Keratinocyte (primary cell): ENCODE measurements around the gene PWWP2A. TPM values are rescaled to one million over a fixed set of nuclear protein-coding genes. Genes with fewer than 3 reads are reported as not detected.

ENCODE experiments used
- DNase-seq: peaks from one replicate; pipeline ENCODE4 v3.0.0-alpha.2; 2011; ENCODE audit warnings: low read depth, missing footprints, low spot score
- FAIRE-seq: peaks from 2 replicates; lab custom pipeline; 2011; peaks lifted over from hg19 to GRCh38; lab: Jason Lieb, UNC
- H2AFZ ChIP-seq: 2 replicates; pipeline ENCODE4 v1.6.0; 2012; ENCODE audit warnings: low read length, control low read depth, inconsistent platforms; ENCODE audit not compliant: control insufficient read depth
- H3K27ac ChIP-seq: 2 replicates; pipeline ENCODE4 v1.5.1; 2011; ENCODE audit warnings: low read length; ENCODE audit not compliant: control insufficient read depth, insufficient read depth
- H3K27me3 ChIP-seq: 3 replicates; pipeline ENCODE4 v1.6.0; 2011; ENCODE audit warnings: low read length; ENCODE audit not compliant: control insufficient read depth, insufficient read depth; ENCODE audit errors: extremely low read depth
- H3K36me3 ChIP-seq, 2 experiments: 2 replicates in 1 of 2; 3 replicates in 1 of 2; pipeline ENCODE4 v1.5.1; 2011; ENCODE audit warnings: low read length in 2 of 2, mild to moderate bottlenecking in 1 of 2; ENCODE audit not compliant: control insufficient read depth in 2 of 2, insufficient read depth in 2 of 2; ENCODE audit errors: extremely low read depth in 1 of 2
- H3K4me1 ChIP-seq: 3 replicates; pipeline ENCODE4 v1.5.1; 2011; ENCODE audit warnings: low read length; ENCODE audit not compliant: control insufficient read depth, insufficient read depth; ENCODE audit errors: extremely low read depth
- H3K4me2 ChIP-seq: 3 replicates; pipeline ENCODE4 v1.6.0; 2011; ENCODE audit warnings: low read depth, low read length; ENCODE audit not compliant: control insufficient read depth, insufficient read depth; ENCODE audit errors: extremely low read depth
- H3K4me3 ChIP-seq, 3 experiments: fragments of 200-600 bp in 1 of 3; sonication (generic) in 1 of 3; 2 replicates in 2 of 3; 3 replicates in 1 of 3; pipeline ENCODE4 v1.5.1; 2011 to 2016; ENCODE audit warnings: low read length in 3 of 3, mild to moderate bottlenecking in 3 of 3, control low read depth in 2 of 3, inconsistent platforms in 1 of 3, low read depth in 1 of 3, mixed read lengths in 1 of 3, mixed run types in 1 of 3, moderate library complexity in 1 of 3; ENCODE audit not compliant: control insufficient read depth in 2 of 3, insufficient read depth in 2 of 3; ENCODE audit errors: extremely low read depth in 1 of 3
- H3K79me2 ChIP-seq: 2 replicates; pipeline ENCODE4 v1.6.0; 2012; ENCODE audit warnings: low read length; ENCODE audit not compliant: control insufficient read depth, insufficient read depth
- H3K9ac ChIP-seq: 3 replicates; pipeline ENCODE4 v1.6.0; 2011; ENCODE audit warnings: low read length; ENCODE audit not compliant: control insufficient read depth, insufficient read depth; ENCODE audit errors: extremely low read depth
- H3K9me1 ChIP-seq: 3 replicates; pipeline ENCODE4 v1.6.0; 2011; ENCODE audit warnings: low read length; ENCODE audit not compliant: control insufficient read depth, insufficient read depth; ENCODE audit errors: extremely low read depth
- H3K9me3 ChIP-seq: 2 replicates; pipeline ENCODE4 v1.5.1; 2012; ENCODE audit warnings: low read depth, low read length; ENCODE audit not compliant: control insufficient read depth
- H4K20me1 ChIP-seq: 3 replicates; pipeline ENCODE4 v1.6.0; 2011; ENCODE audit warnings: low read length; ENCODE audit not compliant: control insufficient read depth, insufficient read depth; ENCODE audit errors: extremely low read depth
- EZH2 ChIP-seq: IDR thresholded peaks from one replicate; pipeline ENCODE4 v1.6.1; 2012; ENCODE audit warnings: inconsistent platforms, mild to moderate bottlenecking, low read length, moderate library complexity
- dilution Hi-C: fragments of 300-500 bp; cut with MboI; formaldehyde crosslinking; loops from one replicate; pipeline ENCODE4 v1.7.0; 2020; ENCODE audit warnings: low sequenced_read_pairs; ENCODE audit not compliant: extremely low pct_ligation_motif_present
- polyA plus RNA-seq, 5 experiments: library from polyadenylated mRNA; depleted of rRNA in 3 of 5; stranded (reverse) in 3 of 5; stranded (forward) in 1 of 5; unstranded in 1 of 5; fragments of >200 nt; gene quantifications; 1 replicate in 1 of 5; 2 replicates in 3 of 5; 3 replicates in 1 of 5; pipeline versions ENCODE4 v1.2.1 to v1.2.3, GENCODE V29; 2011 to 2012; ENCODE audit warnings: missing spikeins in 2 of 5, low read depth in 1 of 5, low replicate concordance in 1 of 5
- TF ChIP-seq, protein P1 (sequence below), 3 experiments: IDR thresholded peaks in 1 of 3; conservative IDR thresholded peaks in 1 of 3; optimal IDR thresholded peaks in 1 of 3; 2 replicates in 2 of 3; 3 replicates in 1 of 3; pipeline versions ENCODE3 to v1.5.1; 2011; ENCODE audit warnings: low read length in 3 of 3, mild to moderate bottlenecking in 3 of 3, moderate library complexity in 2 of 3, control low read depth in 1 of 3, inconsistent platforms in 1 of 3; ENCODE audit not compliant: insufficient read depth in 2 of 3; ENCODE audit errors: extremely low read depth in 1 of 3

The PWWP2A gene
- polyA plus RNA-seq, 1 donor (not counting 4 experiments of a cell fraction or from before 2014, with no cell fraction given): 13.1 TPM

DNA sequence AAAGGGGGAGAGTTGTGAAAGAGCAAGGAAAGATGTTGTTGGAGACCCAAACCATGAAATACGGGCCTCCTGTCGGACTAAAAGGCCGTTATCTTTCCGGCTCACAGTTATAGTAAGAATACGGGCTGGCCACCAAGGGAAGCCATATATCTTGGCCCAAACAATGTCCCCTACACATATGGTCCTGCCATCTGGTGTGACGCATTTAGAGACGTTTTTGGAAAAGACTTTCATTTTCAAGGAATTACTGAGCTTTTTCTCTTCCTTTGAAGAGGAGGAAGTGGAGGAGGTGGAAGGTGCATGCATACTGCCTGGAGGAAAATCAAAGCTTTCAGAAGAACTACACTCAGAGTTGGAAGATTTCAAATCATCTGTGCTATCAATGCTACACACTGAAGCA, 26.7 kb downstream of the PWWP2A start:
- TF ChIP-seq, protein P1, sequence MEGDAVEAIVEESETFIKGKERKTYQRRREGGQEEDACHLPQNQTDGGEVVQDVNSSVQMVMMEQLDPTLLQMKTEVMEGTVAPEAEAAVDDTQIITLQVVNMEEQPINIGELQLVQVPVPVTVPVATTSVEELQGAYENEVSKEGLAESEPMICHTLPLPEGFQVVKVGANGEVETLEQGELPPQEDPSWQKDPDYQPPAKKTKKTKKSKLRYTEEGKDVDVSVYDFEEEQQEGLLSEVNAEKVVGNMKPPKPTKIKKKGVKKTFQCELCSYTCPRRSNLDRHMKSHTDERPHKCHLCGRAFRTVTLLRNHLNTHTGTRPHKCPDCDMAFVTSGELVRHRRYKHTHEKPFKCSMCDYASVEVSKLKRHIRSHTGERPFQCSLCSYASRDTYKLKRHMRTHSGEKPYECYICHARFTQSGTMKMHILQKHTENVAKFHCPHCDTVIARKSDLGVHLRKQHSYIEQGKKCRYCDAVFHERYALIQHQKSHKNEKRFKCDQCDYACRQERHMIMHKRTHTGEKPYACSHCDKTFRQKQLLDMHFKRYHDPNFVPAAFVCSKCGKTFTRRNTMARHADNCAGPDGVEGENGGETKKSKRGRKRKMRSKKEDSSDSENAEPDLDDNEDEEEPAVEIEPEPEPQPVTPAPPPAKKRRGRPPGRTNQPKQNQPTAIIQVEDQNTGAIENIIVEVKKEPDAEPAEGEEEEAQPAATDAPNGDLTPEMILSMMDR (optimal IDR thresholded peaks at IDR 0.05 in 1 of 3, IDR thresholded peaks at IDR 0.05 in 1 of 3, conservative IDR thresholded peaks at IDR 0.05 in 1 of 3; ENCODE audit: extremely low read depth in 1 of 3, insufficient read depth in 2 of 3, low read length in 3 of 3): no peak
- no peak for TF ChIP-seq EZH2
- no peaks in the 10 kb centered on the region for H4K20me1 ChIP-seq
- H3K27me3 ChIP-seq: no peaks in the 10 kb centered on the region
- DNase-seq (no peak), FAIRE-seq (no peak)
- no peak overlapping the region for H3K27ac ChIP-seq
- H3K79me2 ChIP-seq: peaks cover 9% of the 10 kb centered on the region
- H3K4me3 ChIP-seq: no peak overlapping the region
- no peaks in the 10 kb centered on the region for H3K9me1 ChIP-seq
- H3K4me2 ChIP-seq: no peak overlapping the region
- no peaks in the 10 kb centered on the region for H3K9me3 ChIP-seq
- H3K9ac ChIP-seq: no peak overlapping the region
- dilution Hi-C loops: no loop called here
- H3K4me1 ChIP-seq: no peaks in the 10 kb centered on the region
- no peak overlapping the region for H2AFZ ChIP-seq
- peaks cover 6 to 7% of the 10 kb centered on the region in 2 experiments for H3K36me3 ChIP-seq

DNA sequence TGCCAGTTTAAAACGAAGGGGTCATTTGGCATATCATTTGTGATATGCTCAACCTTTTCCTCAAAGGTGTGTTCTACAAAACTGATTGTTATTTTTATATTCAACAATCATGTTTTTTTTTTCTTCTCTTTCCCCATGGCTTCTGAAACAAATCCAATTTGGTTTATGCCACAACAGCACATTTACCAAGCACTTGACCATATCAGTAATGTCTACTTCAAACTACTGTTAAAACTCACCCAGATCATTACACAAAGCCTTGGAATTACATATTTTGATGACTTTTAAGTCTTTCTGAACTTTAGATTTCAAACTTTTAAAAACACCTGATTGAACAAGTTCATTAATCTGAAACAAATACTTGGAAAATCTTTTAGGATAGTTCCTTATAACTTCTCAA, 29.2 kb downstream of the PWWP2A start:
- H3K9ac ChIP-seq: no peak overlapping the region
- no peak overlapping the region for H2AFZ ChIP-seq
- H4K20me1 ChIP-seq: no peaks in the 10 kb centered on the region
- no peaks in the 10 kb centered on the region for H3K9me3 ChIP-seq
- H3K4me1 ChIP-seq: no peaks in the 10 kb centered on the region
- H3K4me3 ChIP-seq: no peak overlapping the region
- FAIRE-seq (no peak), DNase-seq (no peak)
- H3K79me2 ChIP-seq: no peaks in the 10 kb centered on the region
- H3K27me3 ChIP-seq: no peaks in the 10 kb centered on the region
- peaks cover 6 to 7% of the 10 kb centered on the region in 2 experiments for H3K36me3 ChIP-seq
- TF ChIP-seq EZH2: no peak
- TF ChIP-seq, protein P1 (optimal IDR thresholded peaks at IDR 0.05 in 1 of 3, IDR thresholded peaks at IDR 0.05 in 1 of 3, conservative IDR thresholded peaks at IDR 0.05 in 1 of 3; ENCODE audit: extremely low read depth in 1 of 3, insufficient read depth in 2 of 3, low read length in 3 of 3): no peak
- no peak overlapping the region for H3K27ac ChIP-seq
- dilution Hi-C loops: no loop called here
- no peaks in the 10 kb centered on the region for H3K9me1 ChIP-seq
- no peak overlapping the region for H3K4me2 ChIP-seq
